Stomach (tissue), 9 donors: Measurements from ENCODE around the gene SUV39H1. TPM values are rescaled to one million over a fixed set of nuclear protein-coding genes. Genes with fewer than 3 reads are reported as not detected.

Source experiments
- DNase-seq, 2 donors: peaks; one replicate each; pipeline versions ENCODE4 v3.0.0 to v3.0.0-alpha.2; 2013 to 2019
- H3K27ac ChIP-seq, 5 donors: fragments of 200-600 bp in 4 of 5; sonication (generic) in 4 of 5; one replicate each; pipeline ENCODE4 v1.5.1; 2013 to 2019; ENCODE audit warnings: mild to moderate bottlenecking in 1 of 5, moderate library complexity in 1 of 5
- H3K27me3 ChIP-seq, 3 donors: fragments of 200-600 bp; sonication (generic); one replicate each; pipeline ENCODE4 v1.5.1; 2017 to 2019; ENCODE audit warnings: mixed run types in 1 of 3
- H3K36me3 ChIP-seq, 4 donors: fragments of 200-600 bp; sonication (generic); 1 replicate in 3 of 4; 2 replicates in 1 of 4; pipeline ENCODE4 v1.5.1; 2016 to 2019
- H3K4me1 ChIP-seq, 4 donors: fragments of 200-600 bp; sonication (generic); one replicate each; pipeline ENCODE4 v1.5.1; 2016 to 2019
- H3K4me3 ChIP-seq, 4 donors: fragments of 200-600 bp; sonication (generic) in 3 of 4; one replicate each; pipeline ENCODE4 v1.5.1; 2016 to 2019; ENCODE audit warnings: mild to moderate bottlenecking in 1 of 4
- H3K9me3 ChIP-seq, 4 donors: fragments of 200-600 bp; sonication (generic); one replicate each; pipeline ENCODE4 v1.5.1; 2016 to 2019
- EP300 ChIP-seq: sonication (generic); formaldehyde crosslinking; IDR thresholded peaks from one replicate; pipeline ENCODE4 v1.6.1; 2017; ENCODE audit warnings: antibody characterized with exemption
- POLR2A ChIP-seq, 4 donors: fragments of 450-650 bp; IDR thresholded peaks; one replicate each; pipeline ENCODE4 v1.6.1; 2016; ENCODE audit warnings: antibody characterized with exemption in 4 of 4, control low read depth in 2 of 4, mild to moderate bottlenecking in 1 of 4, moderate library complexity in 1 of 4
- POLR2AphosphoS5 ChIP-seq, 3 donors: sonication (generic); formaldehyde crosslinking; IDR thresholded peaks; one replicate each; pipeline ENCODE4 v1.6.1; 2016; ENCODE audit warnings: antibody characterized with exemption in 3 of 3
- WGBS, 5 donors: extraction: QIAGEN DNeasy Blood & Tissue Kit in 3 of 5; methylation state at CpG; one replicate each; pipeline versions ENCODE4 v1.1.5 to v1.1.7; 2013 to 2018; 5-methylcytosine and 5-hydroxymethylcytosine counted together
- intact Hi-C: fragments of 100-400 bp; cut with DNase I; formaldehyde crosslinking; loops from one replicate; pipeline ENCODE4 v1.15.1; 2023; ENCODE audit warnings: low total_unique reads
- polyA plus RNA-seq, 3 donors: library from polyadenylated mRNA; stranded (reverse); fragments of 200-250 nt; gene quantifications; one replicate each; pipeline ENCODE4 v1.2.3, GENCODE V29; 2013
- total RNA-seq, 5 donors: library from RNA; depleted of rRNA; stranded (reverse); fragments of >200 nt; gene quantifications; one replicate each; pipeline versions ENCODE4 v1.1.0 to v1.2.3, GENCODE V29; 2014 to 2016
- TF ChIP-seq, protein P1 (sequence below), 7 experiments: fragments of 450-650 bp in 4 of 7; fragments of 200-600 bp in 3 of 7; sonication (generic) in 3 of 7; IDR thresholded peaks; one replicate each; pipeline ENCODE4 v1.5.1; 2016 to 2019; ENCODE audit warnings: antibody characterized with exemption in 7 of 7, control low read depth in 2 of 7, mild to moderate bottlenecking in 1 of 7
- donor health status: healthy with polysubstance abuse.
- donor health status: Bipolar disorder and iron deficiency.
- donor health status: healthy.

SUV39H1 gene
- total and polyA plus RNA-seq, 8 donors = 1.8 to 5.5 (median 4.1) TPM

DNA sequence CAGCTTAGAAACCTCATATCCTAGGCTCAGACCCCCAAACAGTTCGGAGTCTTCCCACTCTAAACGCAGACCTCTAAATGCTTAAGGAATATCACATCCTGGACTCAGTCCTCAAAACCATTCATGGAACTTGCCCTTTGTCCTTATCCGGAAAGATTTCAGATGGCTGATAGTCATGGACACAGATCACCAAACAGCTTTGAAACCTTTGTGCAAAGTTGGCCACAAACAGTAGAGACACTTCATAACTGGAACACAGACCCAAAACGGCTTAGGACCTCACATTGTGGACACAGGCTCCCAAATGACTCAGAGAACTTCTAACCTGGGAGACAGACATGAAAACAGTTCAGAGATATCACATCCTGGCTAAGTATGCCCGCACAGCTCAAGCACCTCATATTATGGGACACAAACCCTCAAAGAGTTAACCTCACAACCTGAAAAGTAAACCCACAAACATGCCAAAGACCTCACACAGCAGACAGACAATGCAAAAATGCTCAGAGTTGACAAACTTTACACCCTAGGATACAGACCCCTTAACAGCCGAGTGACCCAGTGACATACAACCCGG, 15.5 kb downstream of the SUV39H1 start:
- intact Hi-C loops = no loop called here
- no peaks in the 10 kb centered on the region for H3K4me1 ChIP-seq
- DNase-seq = no peak
- H3K9me3 ChIP-seq = no peaks in the 10 kb centered on the region
- H3K4me3 ChIP-seq = no peak overlapping the region
- H3K27me3 ChIP-seq = peaks cover 0 to 5% (median 0%) of the 10 kb centered on the region in 3 donors
- 60 to 71% (median 69%) methylated on average over 7 of the region's 7 CpGs for WGBS, 5 donors
- H3K36me3 ChIP-seq = peaks cover 0 to 21% (median 12%) of the 10 kb centered on the region in 4 donors
- peak overlapping the region in 2 of 5 donors; percentile 4 to 22 for H3K27ac ChIP-seq
- TF ChIP-seq POLR2AphosphoS5 (IDR thresholded peaks at IDR 0.05) (no peak), EP300 (no peak), POLR2A (IDR thresholded peaks at IDR 0.05) (no peak)
- TF ChIP-seq, protein P1, sequence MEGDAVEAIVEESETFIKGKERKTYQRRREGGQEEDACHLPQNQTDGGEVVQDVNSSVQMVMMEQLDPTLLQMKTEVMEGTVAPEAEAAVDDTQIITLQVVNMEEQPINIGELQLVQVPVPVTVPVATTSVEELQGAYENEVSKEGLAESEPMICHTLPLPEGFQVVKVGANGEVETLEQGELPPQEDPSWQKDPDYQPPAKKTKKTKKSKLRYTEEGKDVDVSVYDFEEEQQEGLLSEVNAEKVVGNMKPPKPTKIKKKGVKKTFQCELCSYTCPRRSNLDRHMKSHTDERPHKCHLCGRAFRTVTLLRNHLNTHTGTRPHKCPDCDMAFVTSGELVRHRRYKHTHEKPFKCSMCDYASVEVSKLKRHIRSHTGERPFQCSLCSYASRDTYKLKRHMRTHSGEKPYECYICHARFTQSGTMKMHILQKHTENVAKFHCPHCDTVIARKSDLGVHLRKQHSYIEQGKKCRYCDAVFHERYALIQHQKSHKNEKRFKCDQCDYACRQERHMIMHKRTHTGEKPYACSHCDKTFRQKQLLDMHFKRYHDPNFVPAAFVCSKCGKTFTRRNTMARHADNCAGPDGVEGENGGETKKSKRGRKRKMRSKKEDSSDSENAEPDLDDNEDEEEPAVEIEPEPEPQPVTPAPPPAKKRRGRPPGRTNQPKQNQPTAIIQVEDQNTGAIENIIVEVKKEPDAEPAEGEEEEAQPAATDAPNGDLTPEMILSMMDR (IDR thresholded peaks at IDR 0.05) = no peak

DNA sequence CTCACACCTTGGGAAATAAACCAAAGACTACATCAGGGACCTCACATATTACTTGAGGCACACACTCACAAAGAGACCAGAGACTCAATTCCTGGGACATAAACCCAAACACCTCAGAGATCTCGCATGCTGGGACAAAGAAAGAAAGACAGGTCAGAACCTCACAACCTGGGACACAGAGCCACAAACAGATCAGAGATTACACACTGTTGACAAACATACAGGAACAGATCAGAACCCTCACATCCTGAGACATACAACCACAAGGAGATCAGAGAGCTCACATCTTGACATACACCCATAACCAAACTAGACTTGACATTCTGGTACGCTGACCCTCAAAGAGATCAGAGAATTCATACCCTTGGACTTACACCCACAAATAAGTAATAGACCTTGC, 17.3 kb downstream of the SUV39H1 start:
- Histone ChIP-seq H3K4me1 (no peaks in the 10 kb centered on the region), H3K36me3 (peaks cover 0 to 4% (median 0%) of the 10 kb centered on the region in 4 donors), H3K4me3 (no peak overlapping the region), H3K27ac (peak overlapping the region in 1 of 5 donors; percentile 26), H3K27me3 (no peaks in the 10 kb centered on the region), H3K9me3 (no peaks in the 10 kb centered on the region)
- DNase-seq = no peak
- 71 to 96% (median 90%) methylated on average over 1 to 2 of the region's 2 CpGs for WGBS, 5 donors
- intact Hi-C loops = no loop called here
- TF ChIP-seq POLR2AphosphoS5 (IDR thresholded peaks at IDR 0.05) (no peak), EP300 (no peak), POLR2A (IDR thresholded peaks at IDR 0.05) (no peak)
- TF ChIP-seq, protein P1 (IDR thresholded peaks at IDR 0.05) = no peak

DNA sequence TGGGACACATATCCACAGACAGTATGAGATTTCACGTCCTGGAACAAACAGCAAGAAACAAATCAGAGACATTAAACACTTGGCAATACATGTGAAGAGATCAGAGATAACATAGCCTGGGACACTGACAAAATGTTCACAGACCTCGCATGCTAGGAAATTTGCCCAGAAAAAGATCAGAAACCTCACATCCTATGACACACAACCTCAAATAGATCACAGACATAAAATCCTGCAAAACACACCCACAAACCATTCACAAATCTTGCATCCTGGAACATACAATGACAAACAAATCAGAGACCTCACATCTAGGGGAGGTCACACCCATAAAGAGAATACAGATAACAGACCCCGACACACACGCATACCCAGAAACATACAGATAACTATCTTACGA, 18.0 kb downstream of the SUV39H1 start:
- TF ChIP-seq POLR2A (IDR thresholded peaks at IDR 0.05) (no peak), EP300 (no peak), POLR2AphosphoS5 (IDR thresholded peaks at IDR 0.05) (no peak)
- TF ChIP-seq, protein P1 (IDR thresholded peaks at IDR 0.05) = no peak
- H3K4me1 ChIP-seq = no peaks in the 10 kb centered on the region
- WGBS, 5 donors = 31 to 52% (median 48%) methylated on average over 5 of the region's 5 CpGs

DNA sequence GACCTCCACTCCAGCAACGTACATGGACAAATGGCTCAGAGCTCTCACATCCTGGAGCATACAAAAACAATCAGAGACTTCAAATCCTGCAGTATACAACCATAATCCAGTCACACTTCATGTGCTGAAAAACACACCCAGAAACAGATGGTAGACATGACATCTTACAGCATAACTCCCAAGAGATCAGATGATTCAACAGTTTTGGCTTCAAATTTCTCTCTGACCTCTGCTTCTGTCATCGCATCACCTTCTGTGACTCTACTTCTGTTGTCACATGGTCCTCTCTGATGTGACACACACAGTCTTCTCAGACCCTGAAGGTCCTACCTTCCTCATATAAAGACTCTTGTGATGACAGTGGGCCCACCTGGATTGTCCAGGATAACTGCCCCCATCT, 18.5 kb downstream of the SUV39H1 start:
- Histone ChIP-seq H3K4me3 (no peak overlapping the region), H3K27ac (no peak overlapping the region), H3K27me3 (no peaks in the 10 kb centered on the region), H3K9me3 (no peaks in the 10 kb centered on the region), H3K4me1 (no peaks in the 10 kb centered on the region), H3K36me3 (no peaks in the 10 kb centered on the region)
- TF ChIP-seq, protein P1 (IDR thresholded peaks at IDR 0.05) = no peak
- no peak for TF ChIP-seq EP300
- TF ChIP-seq POLR2AphosphoS5 (IDR thresholded peaks at IDR 0.05) = no peak
- TF ChIP-seq POLR2A (IDR thresholded peaks at IDR 0.05) = no peak
- 50 to 72% (median 64%) methylated on average over 2 of the region's 2 CpGs for WGBS, 5 donors
- intact Hi-C loops = no loop called here
- DNase-seq = no peak

More for the DNA sequence above, 18.0 kb downstream of the SUV39H1 start:
- Histone ChIP-seq H3K36me3 (no peaks in the 10 kb centered on the region), H3K9me3 (no peaks in the 10 kb centered on the region), H3K27me3 (no peaks in the 10 kb centered on the region), H3K4me3 (no peak overlapping the region), H3K27ac (no peak overlapping the region)
- DNase-seq = no peak
- intact Hi-C loops = no loop called here
